NCI-H2171 treated with DMSO at 0.1 percent for 48 hours (cell line): ENCODE results near the gene HNRNPM.

Experiments
- DNase-seq: peaks from one replicate; lab custom pipeline; 2025; lab: John Stamatoyannopoulos, UW

The HNRNPM gene

DNA sequence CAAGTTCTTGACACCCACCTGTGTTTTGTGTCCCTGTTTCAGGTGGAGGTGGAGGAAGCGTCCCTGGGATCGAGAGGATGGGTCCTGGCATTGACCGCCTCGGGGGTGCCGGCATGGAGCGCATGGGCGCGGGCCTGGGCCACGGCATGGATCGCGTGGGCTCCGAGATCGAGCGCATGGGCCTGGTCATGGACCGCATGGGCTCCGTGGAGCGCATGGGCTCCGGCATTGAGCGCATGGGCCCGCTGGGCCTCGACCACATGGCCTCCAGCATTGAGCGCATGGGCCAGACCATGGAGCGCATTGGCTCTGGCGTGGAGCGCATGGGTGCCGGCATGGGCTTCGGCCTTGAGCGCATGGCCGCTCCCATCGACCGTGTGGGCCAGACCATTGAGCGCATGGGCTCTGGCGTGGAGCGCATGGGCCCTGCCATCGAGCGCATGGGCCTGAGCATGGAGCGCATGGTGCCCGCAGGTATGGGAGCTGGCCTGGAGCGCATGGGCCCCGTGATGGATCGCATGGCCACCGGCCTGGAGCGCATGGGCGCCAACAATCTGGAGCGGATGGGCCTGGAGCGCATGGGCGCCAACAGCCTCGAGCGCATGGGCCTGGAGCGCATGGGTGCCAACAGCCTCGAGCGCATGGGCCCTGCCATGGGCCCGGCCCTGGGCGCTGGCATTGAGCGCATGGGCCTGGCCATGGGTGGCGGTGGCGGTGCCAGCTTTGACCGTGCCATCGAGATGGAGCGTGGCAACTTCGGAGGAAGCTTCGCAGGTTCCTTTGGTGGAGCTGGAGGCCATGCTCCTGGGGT lies 41.0 kb downstream of the HNRNPM start:
- DNase-seq, result no peak

- no peak for DNase-seq
These were observed 41.9 kb downstream of the HNRNPM start for GRCh38 chr19:8486661-8487136.

DNA sequence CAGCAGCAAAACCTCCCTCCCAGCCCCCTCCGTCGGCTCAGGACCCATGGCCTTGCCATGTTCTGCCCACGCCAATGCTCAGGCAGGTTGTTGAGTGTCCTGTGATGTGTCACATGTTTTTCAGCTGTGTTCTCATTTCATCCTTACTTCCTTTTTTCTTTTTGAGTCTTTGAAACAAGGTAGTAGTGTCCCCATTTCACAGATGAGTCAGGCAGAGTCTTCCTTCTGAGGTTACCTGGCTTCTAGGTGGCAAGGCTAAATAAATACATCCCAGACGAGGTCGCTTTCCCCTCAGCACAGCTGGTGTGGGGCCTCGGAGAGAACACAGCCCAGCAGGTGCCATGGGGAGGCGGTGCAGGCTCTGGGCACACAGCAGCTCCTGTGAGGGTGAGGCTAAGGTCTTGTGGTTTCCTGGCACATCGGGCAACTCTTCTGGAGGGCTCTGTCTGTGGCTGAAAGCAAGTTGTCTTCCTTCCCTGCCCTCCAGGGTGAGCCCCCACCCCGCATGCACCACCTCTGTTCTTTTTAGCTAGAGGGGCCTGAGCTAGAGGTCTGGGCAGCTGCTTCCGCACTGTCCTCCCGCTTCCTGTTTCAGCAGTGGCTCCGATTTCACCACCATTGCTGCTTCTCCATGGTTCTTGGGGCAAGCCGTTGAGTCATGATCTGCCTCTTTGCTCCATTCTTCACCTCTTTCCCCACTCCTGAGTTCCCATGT lies 42.5 kb downstream of the HNRNPM start:
- DNase-seq, result no peak

DNA sequence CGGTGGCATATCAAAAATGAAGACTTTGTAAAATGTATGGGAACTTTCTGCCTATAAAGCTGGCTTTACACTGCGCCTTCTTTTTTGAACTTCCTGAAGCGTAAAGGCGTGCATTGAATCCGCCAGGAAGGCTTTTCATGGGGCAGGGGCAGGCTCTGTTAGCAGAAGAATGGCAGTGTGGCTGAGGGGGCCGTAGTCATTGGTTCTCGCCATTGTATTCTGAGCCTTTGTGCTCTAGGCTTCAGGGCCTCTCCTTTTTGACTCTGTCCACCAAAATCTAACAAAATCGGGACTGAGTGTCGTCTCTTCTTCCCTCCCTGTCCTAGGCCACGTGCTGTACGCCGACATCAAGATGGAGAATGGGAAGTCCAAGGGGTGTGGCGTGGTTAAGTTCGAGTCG lies 43.6 kb downstream of the HNRNPM start:
- no peak for DNase-seq

DNA sequence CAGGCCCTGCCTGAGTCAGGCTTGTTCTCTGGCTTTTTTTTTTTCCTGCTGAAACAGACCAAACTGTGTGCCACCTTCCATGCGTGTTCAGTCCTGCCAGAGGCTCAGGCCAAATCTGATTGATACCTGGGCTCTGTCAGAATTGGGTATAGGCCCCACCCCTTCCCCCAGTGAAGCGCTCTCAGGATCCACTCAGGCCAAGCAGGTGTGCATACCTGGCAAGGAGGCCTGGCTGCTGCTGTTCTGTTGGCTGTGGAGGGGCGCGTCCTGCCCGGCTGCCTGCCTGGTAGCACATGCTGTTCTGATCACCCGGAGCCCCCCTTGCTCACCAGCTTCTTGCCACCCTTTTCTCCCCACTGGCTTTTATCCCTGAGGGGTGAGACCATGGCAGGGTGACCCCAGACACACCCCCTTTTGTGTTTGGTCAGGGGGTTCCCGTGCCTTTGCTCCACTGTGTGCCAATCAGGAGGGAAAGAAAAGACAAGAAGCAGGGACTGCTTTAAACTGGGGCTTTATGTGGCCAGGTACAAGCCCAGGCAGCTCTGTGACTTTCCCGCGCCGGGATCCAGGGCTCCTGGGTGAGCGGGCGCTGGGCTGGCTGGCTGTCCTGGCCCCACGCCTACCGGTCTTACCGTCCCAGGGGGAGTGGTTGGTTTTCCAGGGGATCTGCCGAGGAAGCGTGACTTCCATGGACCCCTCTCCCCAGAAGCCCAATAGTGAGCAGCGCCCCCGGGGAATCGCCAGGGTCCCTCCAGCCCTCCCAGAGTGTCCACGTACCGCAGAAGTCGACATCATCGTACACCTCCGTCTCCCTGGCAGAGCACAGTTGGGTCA lies 45.0 kb downstream of the HNRNPM start:
- no peak for DNase-seq

DNA sequence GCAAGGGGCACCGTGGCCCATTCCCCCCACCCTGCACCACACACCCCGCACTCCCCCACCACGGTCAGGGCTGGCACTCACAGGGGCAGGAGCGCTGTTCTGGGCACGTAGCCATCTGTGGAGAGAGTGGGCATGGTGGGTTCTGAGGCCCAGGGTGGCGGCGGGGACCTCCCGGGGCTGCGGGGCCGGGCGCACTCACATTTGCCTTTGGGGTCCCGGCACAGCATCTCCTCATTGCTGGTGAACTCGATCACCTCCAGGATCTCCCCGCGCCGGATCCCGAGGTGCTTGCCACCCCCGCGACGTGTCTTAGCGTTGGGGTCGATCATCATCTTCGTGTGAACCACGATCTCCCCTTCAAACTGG lies 45.6 kb downstream of the HNRNPM start:
- no peak for DNase-seq

GRCh38 chr19:8490873-8491272 lies 46.1 kb downstream of the HNRNPM start:
- no peak for DNase-seq

DNA sequence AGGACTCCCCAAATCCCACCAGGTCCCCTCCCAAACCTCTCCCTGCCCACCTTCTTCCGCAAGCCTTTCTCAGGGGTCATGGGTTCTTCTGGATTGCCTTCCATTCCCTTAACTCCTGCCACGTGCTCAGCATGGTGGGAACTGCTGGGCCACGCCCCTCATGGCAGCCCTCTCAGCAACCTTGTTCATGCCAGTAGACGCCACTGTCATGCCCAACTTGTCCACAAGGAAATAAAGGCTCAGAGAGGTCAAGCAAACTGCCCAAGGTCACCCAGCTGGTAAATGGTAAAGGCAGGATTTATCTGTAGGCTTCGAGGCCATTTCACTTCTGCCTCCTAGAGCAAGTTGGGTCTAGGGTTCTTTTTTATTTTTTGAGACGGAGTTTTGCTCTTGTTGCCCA lies 46.8 kb downstream of the HNRNPM start:
- no peak for DNase-seq

DNA sequence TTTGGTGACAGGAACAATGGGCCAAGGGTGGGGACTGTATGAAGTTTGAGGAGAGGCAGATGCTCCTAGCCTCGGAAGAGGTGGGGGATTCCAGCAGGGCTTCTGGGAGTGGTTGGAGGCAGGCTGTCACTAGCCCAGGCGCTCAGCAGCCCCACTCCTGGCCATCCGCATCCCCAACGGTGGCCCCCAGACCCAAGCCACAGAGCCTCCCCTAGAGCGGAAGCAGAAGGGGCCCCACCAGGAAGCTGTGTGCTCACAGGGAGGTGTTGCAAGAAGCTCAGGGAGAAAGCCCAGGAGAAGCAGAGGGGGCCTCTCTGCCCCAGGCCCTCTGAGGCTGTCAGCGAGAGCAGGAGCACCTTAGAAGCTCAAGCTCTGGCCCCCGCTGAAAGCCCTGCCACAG lies 49.4 kb downstream of the HNRNPM start:
- peak; percentile 62 for DNase-seq

GRCh38 chr19:8498295-8498694 lies 53.5 kb downstream of the HNRNPM start:
- no peak for DNase-seq

DNA sequence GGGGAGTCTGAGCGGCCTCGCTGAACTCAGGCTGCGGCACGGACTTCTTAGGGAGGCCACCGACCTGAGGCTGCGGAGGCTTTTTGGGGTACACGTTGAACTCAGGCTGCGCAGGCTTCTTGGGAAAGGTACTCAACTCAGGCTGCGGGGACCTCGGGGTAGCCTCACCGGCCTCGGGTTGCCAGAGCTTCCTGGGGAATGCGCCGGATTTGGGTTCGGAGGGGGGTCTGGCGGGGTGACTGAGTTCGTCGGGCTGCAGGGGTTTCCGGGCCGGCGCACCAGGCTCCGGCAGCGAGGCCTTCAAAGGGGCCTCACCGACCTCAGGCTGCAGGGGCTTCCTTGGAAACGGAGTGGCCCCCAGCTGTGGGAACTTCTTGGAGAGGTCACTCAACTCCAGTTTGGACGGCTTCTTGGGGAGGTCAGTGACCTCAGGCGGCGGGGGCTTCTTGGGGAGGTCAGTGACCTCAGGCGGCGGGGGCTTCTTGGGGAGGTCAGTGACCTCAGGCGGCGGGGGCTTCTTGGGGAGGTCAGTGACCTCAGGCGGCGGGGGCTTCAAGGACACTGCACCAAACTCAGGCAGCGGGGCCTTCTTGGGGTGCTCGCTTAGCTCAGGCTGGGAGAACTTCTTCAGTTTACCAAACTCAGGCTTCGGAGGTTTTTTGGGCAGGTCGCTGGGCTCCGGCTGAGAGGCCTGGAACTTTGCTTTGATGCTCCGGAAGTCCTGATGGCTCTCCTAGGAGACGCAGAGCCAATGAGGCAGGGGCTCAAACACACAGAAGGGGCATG lies 54.5 kb downstream of the HNRNPM start:
- no peak for DNase-seq

DNA sequence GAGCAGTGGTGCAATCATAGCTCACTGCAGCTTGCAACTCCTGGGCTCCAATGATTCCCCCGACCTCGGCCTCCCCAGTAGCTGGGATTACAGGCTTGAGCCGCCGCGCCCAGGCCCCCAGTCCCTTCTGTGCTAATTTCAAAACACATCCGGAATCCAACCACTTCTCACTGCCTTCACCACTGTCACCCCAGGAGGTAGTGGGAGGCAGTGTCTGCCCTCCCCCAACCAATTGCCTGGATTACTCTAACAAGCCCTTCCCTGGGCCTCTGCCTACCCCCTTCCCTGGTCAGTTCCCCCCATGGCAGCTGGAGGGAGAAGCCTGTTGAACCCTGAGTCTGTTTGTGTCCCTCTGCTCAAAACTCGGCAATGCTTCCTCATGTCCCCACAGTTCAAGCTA lies 55.4 kb downstream of the HNRNPM start:
- DNase-seq, result no peak

DNA sequence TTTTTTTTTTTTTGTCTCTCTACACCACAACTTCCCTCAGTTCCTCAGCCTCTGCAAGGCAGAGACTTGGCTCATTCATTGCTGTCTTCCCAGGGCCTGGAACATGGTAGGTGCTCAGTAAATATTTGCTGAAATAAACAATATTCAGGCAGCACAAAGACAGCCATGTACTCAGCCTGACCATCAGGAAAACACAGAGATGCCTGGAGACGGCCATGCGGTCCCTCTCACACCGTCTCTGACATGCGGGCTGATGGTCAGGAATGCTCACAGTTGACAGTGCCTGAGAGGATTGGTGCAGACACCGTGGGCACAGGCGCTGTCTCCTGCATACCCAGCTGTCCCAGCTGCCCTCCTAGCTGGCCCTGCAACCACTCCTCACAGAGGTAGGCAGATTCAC lies 56.7 kb downstream of the HNRNPM start:
- no peak for DNase-seq

DNA sequence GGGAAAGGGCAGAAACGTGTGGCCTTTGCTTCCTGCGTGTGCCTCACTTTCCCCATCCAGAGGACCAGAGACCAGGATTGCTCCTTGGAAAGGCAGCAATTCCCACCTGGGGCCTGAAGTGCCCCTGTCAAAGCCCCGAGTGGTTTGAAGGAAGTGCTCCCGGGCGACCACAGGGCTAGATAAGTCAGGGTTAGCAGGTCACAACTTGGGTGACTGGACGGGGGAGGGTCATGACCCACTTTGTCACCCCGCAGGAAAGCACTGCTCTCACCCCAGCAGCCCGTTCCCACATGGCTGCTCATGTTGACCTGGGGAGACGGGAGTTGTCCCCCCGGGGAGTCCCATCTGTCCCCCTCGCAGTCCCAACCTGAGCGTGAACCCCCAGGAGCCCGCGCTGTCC lies 57.2 kb downstream of the HNRNPM start:
- no peak for DNase-seq

- DNase-seq, result no peak
These were observed 58.7 kb downstream of the HNRNPM start for GRCh38 chr19:8503510-8503909.

DNA sequence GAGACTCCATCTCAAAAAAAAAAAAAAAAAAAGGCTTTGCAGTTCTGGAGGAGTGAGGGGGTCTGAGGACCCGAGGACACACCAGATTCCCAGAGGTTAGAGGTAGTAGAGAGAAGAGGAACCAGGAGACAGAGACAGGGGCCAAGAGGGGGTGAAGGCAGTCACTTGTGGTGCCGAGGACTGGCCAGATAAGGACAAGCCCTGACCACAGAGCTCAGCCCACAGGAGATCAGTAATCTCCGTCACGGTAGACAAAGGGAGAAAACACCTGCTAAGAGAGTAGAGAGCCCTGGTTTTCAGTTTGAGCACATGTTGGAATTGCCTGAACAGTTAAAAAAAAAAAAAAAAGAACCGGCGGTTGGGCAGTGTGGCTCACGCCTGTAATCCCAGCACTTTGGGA lies 59.4 kb downstream of the HNRNPM start:
- no peak for DNase-seq

DNA sequence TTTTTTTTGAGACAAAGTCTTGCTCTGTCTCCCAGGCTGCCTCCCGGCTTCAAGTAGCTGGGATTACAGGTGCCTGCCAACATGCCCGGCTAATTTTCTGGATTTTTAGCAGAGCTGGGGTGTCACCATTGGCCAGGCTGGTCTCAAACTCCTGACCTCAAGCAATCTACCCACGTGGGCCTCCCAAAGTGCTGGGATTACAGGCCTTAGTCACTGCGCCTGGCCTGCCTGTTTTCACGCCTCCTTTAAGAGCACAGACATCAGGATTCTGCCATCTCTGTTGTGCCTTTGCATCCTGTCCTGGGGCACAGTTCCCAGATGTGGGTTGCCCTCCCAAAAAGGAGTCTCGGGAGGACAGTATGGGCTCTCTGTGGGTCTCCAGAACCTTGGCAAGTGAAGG lies 60.1 kb downstream of the HNRNPM start:
- no peak for DNase-seq

DNA sequence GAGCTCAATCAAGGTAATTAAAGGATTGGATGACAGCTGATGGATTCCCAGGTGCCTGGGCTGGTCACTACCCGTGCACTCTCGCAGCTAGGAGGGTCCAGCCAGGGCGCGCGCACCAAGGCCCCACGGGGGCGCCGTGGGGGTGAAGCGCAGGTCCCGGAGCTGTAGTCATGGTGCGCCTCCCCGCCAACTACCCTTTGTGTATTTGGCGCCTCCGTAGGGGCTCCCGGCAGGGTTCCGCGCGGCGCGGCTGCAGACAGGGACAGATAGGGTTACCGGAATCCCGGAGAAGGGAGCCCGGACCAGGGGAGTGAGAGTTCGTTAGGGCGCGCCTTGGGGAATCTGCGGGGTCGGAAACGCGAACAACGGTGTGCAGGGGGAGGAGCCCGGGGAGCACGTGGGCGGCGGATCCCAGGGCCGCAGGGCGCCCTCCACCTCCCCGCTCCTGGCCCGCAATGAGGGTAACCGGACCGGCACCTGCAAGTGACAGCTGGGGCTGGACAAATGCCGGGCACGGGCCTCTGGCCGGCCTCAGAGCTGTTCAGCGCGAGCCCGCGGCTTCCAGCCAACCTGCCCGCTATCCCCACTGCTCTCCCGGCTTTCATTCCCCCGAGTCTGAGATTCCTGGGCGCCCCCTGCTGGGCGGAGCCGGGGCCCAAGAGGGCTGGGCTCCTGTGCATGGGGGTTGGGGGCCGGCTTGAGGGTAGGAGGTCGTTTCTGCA lies 61.1 kb downstream of the HNRNPM start:
- peak; percentile 77 for DNase-seq

GRCh38 chr19:8506402-8506957 lies 61.7 kb downstream of the HNRNPM start:
- DNase-seq, result no peak

GRCh38 chr19:8510589-8511115 lies 65.9 kb downstream of the HNRNPM start:
- DNase-seq, result no peak
